Measurements from ENCODE around the gene EFNA5.

The EFNA5 gene

GRCh38 chr5:107476783-107477182, 194.0 kb downstream of the EFNA5 start:
- in situ Hi-C loops (cut with MboI; ENCODE audit: low pct_unique_long_range_greater_than_20kb, low sequenced_read_pairs, unreplicated experiment) = no loop called here
- DNase-seq (ENCODE audit: low spot score) = peak; percentile 39

GRCh38 chr5:107474716-107475489, 195.8 kb downstream of the EFNA5 start:
- in situ Hi-C loops (cut with MboI; ENCODE audit: low pct_unique_long_range_greater_than_20kb, low sequenced_read_pairs, unreplicated experiment) = no loop called here
- DNase-seq (ENCODE audit: low spot score) = no peak
- no peak for TF ChIP-seq CTCF (IDR thresholded peaks at IDR 0.05; ENCODE audit: extremely low read depth, insufficient read depth, missing control alignments)

More at GRCh38 chr5:107476783-107477182, 194.0 kb downstream of the EFNA5 start:
- TF ChIP-seq CTCF (IDR thresholded peaks at IDR 0.05; ENCODE audit: extremely low read depth, insufficient read depth, missing control alignments) = no peak

GRCh38 chr5:107474361-107474715, 196.4 kb downstream of the EFNA5 start:
- no peak for DNase-seq (ENCODE audit: low spot score)
- no peak for TF ChIP-seq CTCF (IDR thresholded peaks at IDR 0.05; ENCODE audit: extremely low read depth, insufficient read depth, missing control alignments)
- in situ Hi-C loops (cut with MboI; ENCODE audit: low pct_unique_long_range_greater_than_20kb, low sequenced_read_pairs, unreplicated experiment) = no loop called here

GRCh38 chr5:107472620-107473064, 198.1 kb downstream of the EFNA5 start:
- TF ChIP-seq CTCF (IDR thresholded peaks at IDR 0.05; ENCODE audit: extremely low read depth, insufficient read depth, missing control alignments) = no peak
- in situ Hi-C loops (cut with MboI; ENCODE audit: low pct_unique_long_range_greater_than_20kb, low sequenced_read_pairs, unreplicated experiment) = no loop called here

GRCh38 chr5:107470295-107470582, 200.5 kb downstream of the EFNA5 start:
- in situ Hi-C loops (cut with MboI; ENCODE audit: low pct_unique_long_range_greater_than_20kb, low sequenced_read_pairs, unreplicated experiment) = no loop called here
- no peak for DNase-seq (ENCODE audit: low spot score)
- no peak for TF ChIP-seq CTCF (IDR thresholded peaks at IDR 0.05; ENCODE audit: extremely low read depth, insufficient read depth, missing control alignments)

More at GRCh38 chr5:107472620-107473064, 198.1 kb downstream of the EFNA5 start:
- DNase-seq (ENCODE audit: low spot score) = no peak

GRCh38 chr5:107469485-107470294, 201.0 kb downstream of the EFNA5 start:
- DNase-seq (ENCODE audit: low spot score) = no peak
- no peak for TF ChIP-seq CTCF (IDR thresholded peaks at IDR 0.05; ENCODE audit: extremely low read depth, insufficient read depth, missing control alignments)
- in situ Hi-C loops (cut with MboI; ENCODE audit: low pct_unique_long_range_greater_than_20kb, low sequenced_read_pairs, unreplicated experiment) = no loop called here
